HCT116 (cell line): Measurements from ENCODE around the gene PPP1R16B. TPM values are rescaled to one million over a fixed set of nuclear protein-coding genes. Genes with fewer than 3 reads are reported as not detected.

Experiments used
- ATAC-seq: fragments of 200-7000 bp; cut with Tn5 transposase; 2 replicates; pipeline ENCODE4 v1.9.1; 2020; ENCODE audit warnings: mild to moderate bottlenecking, moderate library complexity
- BruUV-seq: library from RNA; stranded (reverse); fragments of 400-500 nt; replicated peaks from 2 replicates; lab custom pipeline; 2021; lab: Mats Ljungman, UMichigan
- CTCF ChIA-PET: fragments of 300-600 bp; sonication (Branson Sonifier 250); formaldehyde crosslinking; loops from one replicate; lab custom pipeline; 2021; ENCODE audit warnings: antibody characterized with exemption; lab: Charles Lee
- POLR2A ChIA-PET: fragments of 300-600, 350-600 bp; sonication (Branson Sonifier 250); formaldehyde crosslinking; loops from one replicate; lab custom pipeline; 2021; ENCODE audit warnings: antibody characterized with exemption; lab: Charles Lee
- RAD21 ChIA-PET, 2 experiments: fragments of 300-600 bp; sonication (Branson Sonifier 250); formaldehyde crosslinking; loops; one replicate each; lab custom pipeline; 2023; ENCODE audit warnings: low total read pairs in 2 of 2; ENCODE audit not compliant: uncharacterized antibody in 2 of 2, unreplicated experiment in 2 of 2, low non-redundant PET in 1 of 2; lab: Charles Lee
- DNase-seq: peaks from one replicate; pipeline ENCODE4 v3.0.0-alpha.2; 2010; ENCODE audit warnings: low read depth, low spot score
- H2AFZ ChIP-seq: fragments of 200-600 bp; shearing (Covaris generic), sonication (generic); 2 replicates; pipeline ENCODE4 v1.6.1; 2017; ENCODE audit warnings: low read depth, mixed run types, mixed read lengths, antibody characterized with exemption, low read length; ENCODE audit not compliant: poor library complexity, severe bottlenecking
- H3K27ac ChIP-seq: 2 replicates; pipeline ENCODE4 v1.5.1; 2012; ENCODE audit warnings: low read depth, low read length
- H3K27me3 ChIP-seq: fragments of 200-600 bp; sonication (generic); 2 replicates; pipeline ENCODE4 v1.6.1; 2016; ENCODE audit warnings: mixed run types, low read length, mixed read lengths; ENCODE audit not compliant: insufficient read depth
- H3K36me3 ChIP-seq, 2 experiments: fragments of 200-500 bp in 1 of 2; fragments of 200-600 bp in 1 of 2; sonication (Bioruptor generic) in 1 of 2; sonication (generic) in 1 of 2; 2 replicates each; pipeline versions ENCODE4 v1.5.1 to v1.6.1; 2014 to 2016; ENCODE audit warnings: low read length in 2 of 2, inconsistent platforms in 1 of 2, mixed read lengths in 1 of 2, mixed run types in 1 of 2; ENCODE audit not compliant: insufficient read depth in 2 of 2, control insufficient read depth in 1 of 2
- H3K4me1 ChIP-seq, 2 experiments: fragments of 200-600 bp in 1 of 2; sonication (generic) in 1 of 2; 2 replicates each; pipeline versions ENCODE4 v1.5.1 to v1.6.1; 2012 to 2017; ENCODE audit warnings: low read length in 2 of 2, inconsistent platforms in 1 of 2, mild to moderate bottlenecking in 1 of 2, mixed read lengths in 1 of 2, mixed run types in 1 of 2, moderate library complexity in 1 of 2; ENCODE audit not compliant: insufficient read depth in 2 of 2, control insufficient read depth in 1 of 2
- H3K4me2 ChIP-seq: fragments of 200-600 bp; sonication (generic); 2 replicates; pipeline ENCODE4 v1.6.1; 2017; ENCODE audit warnings: mixed run types, low read length, mixed read lengths
- H3K4me3 ChIP-seq, 2 experiments: fragments of 200-600 bp in 1 of 2; sonication (generic) in 1 of 2; replicated peaks in 1 of 2; 2 replicates each; pipeline ENCODE4 v1.5.1; 2011 to 2016; ENCODE audit warnings: low read length in 2 of 2, control low read depth in 1 of 2, low read depth in 1 of 2, mild to moderate bottlenecking in 1 of 2, mixed read lengths in 1 of 2, mixed run types in 1 of 2
- H3K79me2 ChIP-seq: fragments of 200-600 bp; sonication (generic); 2 replicates; pipeline ENCODE4 v1.6.1; 2017; ENCODE audit warnings: mild to moderate bottlenecking, mixed run types, low read length, moderate library complexity, mixed read lengths; ENCODE audit not compliant: insufficient read depth
- H3K9ac ChIP-seq: fragments of 200-600 bp; sonication (generic); 2 replicates; pipeline ENCODE4 v1.6.1; 2016; ENCODE audit warnings: low read length, mixed read lengths
- H3K9me2 ChIP-seq: fragments of 200-600 bp; sonication (generic), shearing (Covaris generic); 2 replicates; pipeline ENCODE4 v1.6.1; 2017; ENCODE audit warnings: mixed run types, mild to moderate bottlenecking, moderate library complexity; ENCODE audit not compliant: insufficient read depth
- H3K9me3 ChIP-seq, 2 experiments: fragments of 200-500 bp in 1 of 2; fragments of 200-600 bp in 1 of 2; sonication (Bioruptor generic) in 1 of 2; sonication (generic) in 1 of 2; 2 replicates each; pipeline ENCODE4 v1.6.1; 2014 to 2017; ENCODE audit warnings: low read length in 2 of 2, mixed read lengths in 2 of 2, inconsistent platforms in 1 of 2, low read depth in 1 of 2, mild to moderate bottlenecking in 1 of 2, mixed run types in 1 of 2, moderate library complexity in 1 of 2; ENCODE audit not compliant: control insufficient read depth in 1 of 2, insufficient read depth in 1 of 2
- H4K20me1 ChIP-seq: fragments of 200-600 bp; sonication (generic), shearing (Covaris generic); 2 replicates; pipeline ENCODE4 v1.6.1; 2017; ENCODE audit warnings: mixed run types, mild to moderate bottlenecking, moderate library complexity; ENCODE audit not compliant: insufficient read depth
- ATF3 ChIP-seq: IDR thresholded peaks from 2 replicates; pipeline ENCODE4 v1.6.1; 2012
- CEBPB ChIP-seq: IDR thresholded peaks from 2 replicates; pipeline ENCODE4 v1.6.1; 2012; ENCODE audit warnings: low read depth
- CTCF ChIP-seq, 3 experiments: fragments of 200-600 bp in 1 of 3; sonication (generic) in 1 of 3; IDR thresholded peaks in 2 of 3; conservative IDR thresholded peaks in 1 of 3; 2 replicates each; pipeline ENCODE4 v1.5.1; 2012 to 2017; ENCODE audit warnings: low read depth in 2 of 3, low read length in 2 of 3, antibody characterized with exemption in 1 of 3, borderline replicate concordance in 1 of 3, control low read depth in 1 of 3, mild to moderate bottlenecking in 1 of 3, mixed read lengths in 1 of 3, mixed run types in 1 of 3, moderate library complexity in 1 of 3; ENCODE audit not compliant: insufficient read depth in 1 of 3
- ELF1 ChIP-seq: IDR thresholded peaks from 2 replicates; pipeline ENCODE4 v1.6.1; 2012; ENCODE audit warnings: low read depth, borderline replicate concordance
- EZH2 ChIP-seq: fragments of 200-600 bp; sonication (generic); IDR thresholded peaks from 2 replicates; pipeline ENCODE4 v1.6.1; 2017; ENCODE audit warnings: antibody characterized with exemption, mixed run types
- MAX ChIP-seq: IDR thresholded peaks from 2 replicates; pipeline ENCODE4 v1.6.1; 2012
- POLR2A ChIP-seq: IDR thresholded peaks from 2 replicates; pipeline ENCODE4 v1.7.0; 2011; ENCODE audit warnings: borderline replicate concordance; ENCODE audit not compliant: insufficient read depth, insufficient read length; ENCODE audit errors: extremely low read depth
- RAD21 ChIP-seq: IDR thresholded peaks from 2 replicates; pipeline ENCODE4 v1.6.1; 2012; ENCODE audit warnings: low read depth, mild to moderate bottlenecking
- REST ChIP-seq: IDR thresholded peaks from 2 replicates; pipeline ENCODE4 v1.6.1; 2012; ENCODE audit warnings: low read depth
- TCF7L2 ChIP-seq: IDR thresholded peaks from 2 replicates; pipeline ENCODE4 v1.7.0; 2011; ENCODE audit warnings: borderline replicate concordance, inconsistent platforms; ENCODE audit not compliant: insufficient read depth, insufficient read length; ENCODE audit errors: extremely low read depth
- ZFX ChIP-seq: fragments of 450-650 bp; IDR thresholded peaks from 2 replicates; pipeline ENCODE4 v1.6.1; 2017
- ZNF274 ChIP-seq: fragments of 200-500 bp; sonication (Bioruptor generic); IDR thresholded peaks from 2 replicates; pipeline ENCODE4 v1.6.1; 2014; ENCODE audit warnings: mild to moderate bottlenecking, low read depth, low read length, inconsistent platforms
- intact Hi-C: fragments of 100-400 bp; cut with micrococcal nuclease; formaldehyde crosslinking; loops from 2 replicates; pipeline ENCODE4 v1.10.0; 2022
- total RNA-seq: library from RNA; stranded (reverse); gene quantifications from one replicate; pipeline ENCODE4 v1.2.1, GENCODE V29; 2021; ENCODE audit not compliant: unreplicated experiment

Gene PPP1R16B
- total RNA-seq, 1 experiment from 2014 or later: 0.52 TPM

- Histone ChIP-seq H4K20me1 (peaks cover 4% of the 10 kb centered on the region; the same call in 1 of the 2 replicates), H3K79me2 (peaks cover 49% of the 10 kb centered on the region), H3K27me3 (no peaks in the 10 kb centered on the region), H3K4me3 (no peak overlapping the region), H3K36me3 (peaks cover 7 to 21% of the 10 kb centered on the region in 2 experiments; a peak in 2 of 4 replicates), H3K9me2 (no peaks in the 10 kb centered on the region)
- CTCF ChIA-PET: no interaction called here
- intact Hi-C loops: no loop called here
- RAD21 ChIA-PET: no interaction called here
- TF ChIP-seq TCF7L2: no peak
- TF ChIP-seq, all 23 proteins: peak for 0
- Histone ChIP-seq H2AFZ (no peak overlapping the region), H3K27ac (no peak overlapping the region), H3K4me2 (no peak overlapping the region), H3K4me1 (no peaks in the 10 kb centered on the region), H3K9ac (no peak overlapping the region), H3K9me3 (no peaks in the 10 kb centered on the region)
- POLR2A ChIA-PET: no interaction called here
- DNase-seq: no peak
- no peak for ATAC-seq
- BruUV-seq: no TSS peak
Measured at GRCh38 chr20:38969708-38970107, 164.2 kb downstream of the PPP1R16B start.

- Histone ChIP-seq H3K27ac (no peak overlapping the region), H3K36me3 (peaks cover 7 to 21% of the 10 kb centered on the region in 2 experiments; a peak in 2 of 4 replicates), H3K9me3 (no peaks in the 10 kb centered on the region), H3K9ac (no peak overlapping the region), H3K4me2 (no peak overlapping the region), H3K4me3 (no peak overlapping the region), H3K27me3 (no peaks in the 10 kb centered on the region), H3K4me1 (no peaks in the 10 kb centered on the region), H3K79me2 (peaks cover 48% of the 10 kb centered on the region), H4K20me1 (peaks cover 4% of the 10 kb centered on the region; the same call in 1 of the 2 replicates), H2AFZ (no peak overlapping the region), H3K9me2 (no peaks in the 10 kb centered on the region)
- intact Hi-C loops: no loop called here
- BruUV-seq: no TSS peak
- DNase-seq: no peak
- RAD21 ChIA-PET: no interaction called here
- no peak for ATAC-seq
- TF ChIP-seq ZNF274: no peak
- TF ChIP-seq ELF1: no peak
- no peak for TF ChIP-seq ATF3
- TF ChIP-seq MAX: no peak
- TF ChIP-seq POLR2A: no peak
- TF ChIP-seq CTCF (IDR thresholded peaks at IDR 0.05 in 2 of 3, conservative IDR thresholded peaks at IDR 0.05 in 1 of 3; ENCODE audit: borderline replicate concordance in 1 of 3, insufficient read depth in 1 of 3, low read depth in 2 of 3, low read length in 2 of 3): no peak
- no peak for TF ChIP-seq TCF7L2
- no peak for TF ChIP-seq CEBPB
- TF ChIP-seq REST: no peak
- no peak for TF ChIP-seq EZH2
- no peak for TF ChIP-seq ZFX
- TF ChIP-seq RAD21: no peak
- CTCF ChIA-PET: no interaction called here
- POLR2A ChIA-PET: no interaction called here
Measured at GRCh38 chr20:38970302-38970701, 164.8 kb downstream of the PPP1R16B start.
